ENCODE results near the gene PKD1L1. TPM values are rescaled to one million over a fixed set of nuclear protein-coding genes. Genes with fewer than 3 reads are reported as not detected.

The PKD1L1 gene
- total RNA-seq, 6 experiments from 2014 or later = 0.13 to 1.4 (median 0.51) TPM; not detected in 1

GRCh38 chr7:47786557-47787248 is 161.6 kb downstream of the PKD1L1 start:
- H3K36me3 ChIP-seq = no peaks in the 10 kb centered on the region
- TF ChIP-seq CTCF (IDR thresholded peaks at IDR 0.05) (no peak), POLR2A (IDR thresholded peaks at IDR 0.05) (no peak)
- no peak overlapping the region for H3K4me3 ChIP-seq
- ATAC-seq = peak; percentile 28 to 87 (median 46)
- intact Hi-C loops (cut with DNase I) = no loop called here
- no peaks in the 10 kb centered on the region for H3K27me3 ChIP-seq
- peaks cover 0 to 4% (median 0%) of the 10 kb centered on the region in 4 donors for H3K4me1 ChIP-seq
- H3K27ac ChIP-seq = no peak overlapping the region
- DNase-seq = peak in 1 of 3 donors; percentile 36
- WGBS (ENCODE audit: insufficient coverage, low coverage, low lambda C conversion rate, missing lambda C conversion rate) = 24% methylated on average over 6 of the region's 11 CpGs
- H3K9me3 ChIP-seq = no peaks in the 10 kb centered on the region

DNA sequence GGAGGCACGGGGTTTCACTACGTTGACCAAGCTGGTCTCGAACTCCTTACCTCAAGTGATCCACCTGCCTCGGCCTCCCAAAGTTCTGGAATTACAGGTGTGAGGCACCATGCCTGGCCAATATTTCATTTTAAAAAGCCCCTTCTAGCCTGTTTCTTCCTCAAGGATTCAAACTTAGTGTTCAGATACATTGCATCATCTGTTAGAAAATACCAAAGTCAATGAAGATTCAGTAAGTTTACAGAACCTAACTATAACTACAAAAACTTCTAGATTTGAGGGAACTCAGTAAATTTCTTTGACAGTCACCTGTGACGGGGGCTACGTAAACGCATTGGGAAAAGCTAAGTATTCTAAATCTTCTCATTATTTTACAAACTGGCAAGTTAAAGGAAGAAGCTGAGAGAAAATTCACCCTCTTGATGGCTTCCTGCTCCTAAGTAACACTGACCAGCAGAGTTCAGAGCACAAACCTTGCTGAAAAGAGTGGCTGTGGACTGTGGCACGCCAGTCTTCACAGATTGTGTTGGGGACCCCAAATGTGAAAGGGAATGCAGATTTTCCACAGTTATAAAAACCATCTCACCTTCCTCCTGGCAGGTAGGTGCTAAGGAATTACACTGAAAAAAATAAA is 162.2 kb downstream of the PKD1L1 start:
- TF ChIP-seq POLR2A (IDR thresholded peaks at IDR 0.05) (no peak), CTCF (IDR thresholded peaks at IDR 0.05) (no peak)
- intact Hi-C loops (cut with DNase I) = no loop called here
- Histone ChIP-seq H3K27me3 (no peaks in the 10 kb centered on the region), H3K36me3 (no peaks in the 10 kb centered on the region), H3K27ac (no peak overlapping the region), H3K4me1 (peaks cover 0 to 4% (median 0%) of the 10 kb centered on the region in 4 donors), H3K9me3 (no peaks in the 10 kb centered on the region), H3K4me3 (no peak overlapping the region)
- DNase-seq = no peak
- 83% methylated on average over 4 of the region's 8 CpGs for WGBS (ENCODE audit: insufficient coverage, low coverage, low lambda C conversion rate, missing lambda C conversion rate)
- no peak for ATAC-seq

DNA sequence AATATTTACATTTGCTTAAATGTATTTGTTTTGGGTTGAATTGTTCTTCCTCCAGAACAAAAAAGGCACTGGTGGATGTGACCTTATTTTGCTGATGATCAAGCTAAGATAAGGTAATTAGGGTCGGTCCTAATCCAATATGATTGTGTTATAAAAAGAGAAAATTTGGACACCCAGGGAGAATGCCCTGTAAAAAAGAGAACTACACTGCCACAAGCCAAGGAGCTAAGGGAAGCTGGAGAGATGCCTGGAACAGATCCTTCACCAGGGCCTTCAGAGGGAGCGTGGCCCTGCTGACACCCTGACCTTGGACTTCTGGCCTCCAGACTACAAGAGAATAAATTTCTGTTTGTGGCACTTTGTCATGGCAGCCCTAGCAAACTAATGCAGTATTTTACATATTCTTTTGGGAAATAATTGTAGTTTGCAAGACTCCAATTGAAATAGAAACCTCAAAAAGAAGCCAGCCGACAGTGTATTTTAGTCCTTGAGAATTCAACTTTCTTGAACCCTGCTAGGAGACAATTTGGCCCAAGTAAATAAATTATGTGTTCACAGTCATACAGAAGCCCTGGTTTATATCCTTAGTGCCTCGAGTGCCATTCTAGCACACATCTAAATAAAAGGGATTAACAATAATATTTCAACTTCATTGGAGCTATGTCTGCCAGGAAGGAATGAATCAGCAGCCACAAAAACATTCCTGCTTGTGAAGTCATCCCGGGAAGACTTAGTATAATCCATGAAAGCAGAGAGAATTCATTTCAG is 164.6 kb downstream of the PKD1L1 start:
- Histone ChIP-seq H3K27ac (no peak overlapping the region), H3K9me3 (no peaks in the 10 kb centered on the region), H3K27me3 (no peaks in the 10 kb centered on the region), H3K4me3 (no peak overlapping the region), H3K36me3 (no peaks in the 10 kb centered on the region), H3K4me1 (peaks cover 0 to 7% (median under 1%) of the 10 kb centered on the region in 4 donors)
- TF ChIP-seq CTCF (IDR thresholded peaks at IDR 0.05) (no peak), POLR2A (IDR thresholded peaks at IDR 0.05) (no peak)
- peak in 3 of 4 donors; percentile 37 to 51 (median 42) for ATAC-seq
- intact Hi-C loops (cut with DNase I) = no loop called here
- 45% methylated on average over 5 of the region's 5 CpGs for WGBS (ENCODE audit: insufficient coverage, low coverage, low lambda C conversion rate, missing lambda C conversion rate)
- DNase-seq = no peak

- no peak overlapping the region for H3K27ac ChIP-seq
- no peak for ATAC-seq
- H3K27me3 ChIP-seq = no peaks in the 10 kb centered on the region
- 90% methylated on average over 4 of the region's 4 CpGs for WGBS (ENCODE audit: insufficient coverage, low coverage, low lambda C conversion rate, missing lambda C conversion rate)
- intact Hi-C loops (cut with DNase I) = no loop called here
- H3K36me3 ChIP-seq = no peaks in the 10 kb centered on the region
- peaks cover 0 to 16% (median 5%) of the 10 kb centered on the region in 4 donors for H3K4me1 ChIP-seq
- no peak overlapping the region for H3K4me3 ChIP-seq
- H3K9me3 ChIP-seq = no peaks in the 10 kb centered on the region
- TF ChIP-seq CTCF (IDR thresholded peaks at IDR 0.05) (no peak), POLR2A (IDR thresholded peaks at IDR 0.05) (no peak)
- no peak for DNase-seq
These were observed 165.5 kb downstream of the PKD1L1 start for GRCh38 chr7:47782792-47783191.

Measured in right lobe of liver (tissue), 6 donors.